ENCODE results near the gene IGSF3. TPM values are rescaled to one million over a fixed set of nuclear protein-coding genes. Genes with fewer than 3 reads are reported as not detected.

IGSF3 gene
- total RNA-seq, 1 donor from 2014 or later, result 43.3 TPM

DNA sequence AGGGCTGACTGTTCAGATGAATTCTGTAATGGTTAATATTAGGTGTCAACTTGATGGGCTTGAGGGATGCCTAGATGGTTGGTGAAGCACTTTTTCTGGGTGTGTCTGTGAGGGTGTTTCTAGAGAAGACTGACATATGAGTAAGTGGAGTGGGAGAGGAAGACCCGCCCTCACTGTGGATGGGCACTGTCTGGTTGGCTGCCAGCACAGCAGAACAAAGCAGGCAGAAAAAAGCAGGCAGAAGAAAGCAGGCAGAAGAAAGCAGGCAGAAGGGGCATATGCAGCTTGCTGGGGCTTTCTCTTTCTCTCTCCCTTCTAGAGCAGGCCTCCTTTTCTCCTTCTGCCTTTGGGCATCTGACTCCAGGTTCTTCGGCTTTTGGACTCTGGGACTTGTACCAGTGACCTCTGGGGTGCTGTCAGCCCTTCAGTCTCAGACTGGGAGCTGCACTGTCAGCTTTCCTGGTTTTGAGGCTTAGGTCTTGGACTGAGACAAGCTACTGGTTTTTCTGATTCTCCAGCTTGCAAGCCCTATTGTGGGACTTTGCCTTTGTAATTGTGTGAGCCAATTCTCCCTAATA, 43.8 kb upstream of the IGSF3 start:
- Mint-ChIP-seq H3K4me1 (ENCODE audit: low read depth) (peaks cover 7% of the 10 kb centered on the region), H3K36me3 (ENCODE audit: insufficient read depth) (no peaks in the 10 kb centered on the region), H3K27ac (no peak overlapping the region), H3K4me3 (ENCODE audit: low read depth) (no peak overlapping the region), H3K27me3 (peaks cover 11% of the 10 kb centered on the region), H3K9me3 (ENCODE audit: low read depth) (no peaks in the 10 kb centered on the region)
- DNase-seq (ENCODE audit: low spot score, unreplicated experiment), result no peak
- TF ChIP-seq, protein P1, sequence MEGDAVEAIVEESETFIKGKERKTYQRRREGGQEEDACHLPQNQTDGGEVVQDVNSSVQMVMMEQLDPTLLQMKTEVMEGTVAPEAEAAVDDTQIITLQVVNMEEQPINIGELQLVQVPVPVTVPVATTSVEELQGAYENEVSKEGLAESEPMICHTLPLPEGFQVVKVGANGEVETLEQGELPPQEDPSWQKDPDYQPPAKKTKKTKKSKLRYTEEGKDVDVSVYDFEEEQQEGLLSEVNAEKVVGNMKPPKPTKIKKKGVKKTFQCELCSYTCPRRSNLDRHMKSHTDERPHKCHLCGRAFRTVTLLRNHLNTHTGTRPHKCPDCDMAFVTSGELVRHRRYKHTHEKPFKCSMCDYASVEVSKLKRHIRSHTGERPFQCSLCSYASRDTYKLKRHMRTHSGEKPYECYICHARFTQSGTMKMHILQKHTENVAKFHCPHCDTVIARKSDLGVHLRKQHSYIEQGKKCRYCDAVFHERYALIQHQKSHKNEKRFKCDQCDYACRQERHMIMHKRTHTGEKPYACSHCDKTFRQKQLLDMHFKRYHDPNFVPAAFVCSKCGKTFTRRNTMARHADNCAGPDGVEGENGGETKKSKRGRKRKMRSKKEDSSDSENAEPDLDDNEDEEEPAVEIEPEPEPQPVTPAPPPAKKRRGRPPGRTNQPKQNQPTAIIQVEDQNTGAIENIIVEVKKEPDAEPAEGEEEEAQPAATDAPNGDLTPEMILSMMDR (IDR thresholded peaks at IDR 0.05; ENCODE audit: unreplicated experiment), result no peak

DNA sequence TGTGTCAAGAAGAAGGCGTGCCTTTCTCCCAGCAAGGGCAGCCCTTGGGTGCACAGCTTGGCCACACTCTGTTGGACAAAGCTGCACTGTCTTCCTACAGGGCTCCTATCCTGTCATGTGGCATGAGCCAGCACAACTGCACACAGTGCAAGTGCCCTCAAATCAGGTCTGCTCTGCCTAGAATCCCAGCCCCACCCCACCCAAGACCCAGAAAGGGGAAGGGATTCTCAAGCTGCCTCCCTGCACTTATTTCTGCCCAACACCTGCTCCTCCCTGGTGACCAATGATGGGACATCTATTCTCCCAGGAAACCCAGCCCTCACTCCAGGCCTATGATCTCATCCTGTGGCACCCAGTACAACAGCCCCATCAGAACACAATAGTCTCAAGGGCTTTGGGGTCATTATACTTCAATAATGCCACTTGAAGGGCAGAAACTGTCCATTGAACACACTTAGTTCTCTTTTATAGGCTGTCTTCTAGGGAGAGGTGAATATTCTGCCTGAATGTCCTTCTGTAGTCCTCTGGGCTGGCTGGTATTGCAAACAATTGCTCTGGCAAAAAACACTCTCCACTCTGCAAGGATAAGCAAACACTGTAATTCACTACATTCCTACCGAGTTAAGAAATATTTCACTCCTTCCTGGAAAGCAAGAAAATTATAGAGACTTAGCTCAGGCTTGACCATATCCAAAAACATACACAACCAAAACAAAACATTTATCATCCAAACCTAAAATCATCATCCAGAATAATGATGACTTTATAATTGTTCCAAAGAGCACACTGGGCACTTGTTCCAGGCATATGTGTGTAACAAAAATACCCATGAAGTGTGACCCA, 43.1 kb upstream of the IGSF3 start:
- H3K4me1 Mint-ChIP-seq (ENCODE audit: low read depth), result peaks cover 7% of the 10 kb centered on the region
- H3K4me3 Mint-ChIP-seq (ENCODE audit: low read depth), result no peak overlapping the region
- H3K9me3 Mint-ChIP-seq (ENCODE audit: low read depth), result no peaks in the 10 kb centered on the region
- DNase-seq (ENCODE audit: low spot score, unreplicated experiment), result no peak
- no peaks in the 10 kb centered on the region for H3K36me3 Mint-ChIP-seq (ENCODE audit: insufficient read depth)
- peaks cover 11% of the 10 kb centered on the region for H3K27me3 Mint-ChIP-seq
- H3K27ac Mint-ChIP-seq, result no peak overlapping the region
- TF ChIP-seq, protein P1 (IDR thresholded peaks at IDR 0.05; ENCODE audit: unreplicated experiment), result no peak

DNA sequence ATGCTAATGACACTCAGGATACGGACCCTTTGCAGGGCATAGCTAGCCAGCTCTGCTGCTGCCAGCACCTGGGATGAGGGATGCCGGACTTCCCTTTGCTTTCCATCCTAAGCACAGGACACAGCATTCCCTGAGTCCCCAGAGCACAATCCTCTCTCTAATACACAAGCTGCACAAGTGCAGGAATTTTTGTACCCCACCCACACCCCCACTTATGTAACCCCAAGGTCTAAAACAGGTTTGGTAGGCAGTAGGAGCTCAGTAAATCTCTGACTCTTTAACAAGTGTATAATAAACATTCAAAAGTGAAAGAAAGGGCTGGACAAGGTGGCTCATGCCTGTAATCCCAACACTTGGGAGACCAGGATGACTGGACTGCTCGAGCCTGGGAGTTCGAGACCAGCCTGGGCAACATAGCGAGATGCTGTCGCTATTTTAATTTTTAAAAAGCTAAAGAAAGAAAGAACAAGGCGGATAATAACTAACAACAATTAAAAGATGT, 42.2 kb upstream of the IGSF3 start:
- Mint-ChIP-seq H3K9me3 (ENCODE audit: low read depth) (no peaks in the 10 kb centered on the region), H3K27ac (no peak overlapping the region), H3K4me3 (ENCODE audit: low read depth) (no peak overlapping the region), H3K36me3 (ENCODE audit: insufficient read depth) (no peaks in the 10 kb centered on the region), H3K4me1 (ENCODE audit: low read depth) (peaks cover 7% of the 10 kb centered on the region), H3K27me3 (peaks cover 11% of the 10 kb centered on the region)
- no peak for DNase-seq (ENCODE audit: low spot score, unreplicated experiment)
- TF ChIP-seq, protein P1 (IDR thresholded peaks at IDR 0.05; ENCODE audit: unreplicated experiment), result no peak

DNA sequence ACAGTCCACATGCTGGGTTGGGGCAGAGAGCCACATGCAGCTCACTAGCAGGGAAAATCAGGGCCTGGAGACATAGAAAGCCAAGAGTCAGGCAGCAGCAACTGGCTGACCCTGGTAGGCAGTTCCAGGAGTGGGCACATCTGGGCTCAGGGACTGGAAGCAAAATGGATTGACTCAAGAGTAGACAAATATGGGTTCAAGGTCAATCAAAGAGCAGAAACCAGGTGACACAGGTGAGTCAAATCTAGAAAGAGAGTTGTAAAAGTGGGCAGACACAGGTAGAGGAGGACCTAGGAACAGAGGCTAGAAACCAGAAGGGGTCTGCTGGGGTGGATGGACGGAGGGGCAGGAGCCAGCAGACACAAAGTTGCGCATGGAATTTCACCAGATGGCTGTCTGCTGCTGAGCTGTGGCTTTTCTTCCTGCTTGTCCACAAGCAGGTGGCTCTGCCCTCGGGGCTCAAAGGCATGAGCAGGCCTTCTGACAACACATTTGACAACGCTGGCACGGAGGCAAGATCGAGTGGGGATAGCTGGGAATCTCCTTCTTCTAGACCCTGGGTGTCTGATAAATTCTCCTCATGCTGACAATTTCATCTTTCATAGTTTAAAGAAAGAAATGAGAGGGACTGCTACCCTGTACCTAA, 40.8 kb upstream of the IGSF3 start:
- H3K4me1 Mint-ChIP-seq (ENCODE audit: low read depth), result peaks cover 7% of the 10 kb centered on the region
- H3K27me3 Mint-ChIP-seq, result peaks cover 11% of the 10 kb centered on the region
- H3K36me3 Mint-ChIP-seq (ENCODE audit: insufficient read depth), result no peaks in the 10 kb centered on the region
- TF ChIP-seq, protein P1 (IDR thresholded peaks at IDR 0.05; ENCODE audit: unreplicated experiment), result no peak
- DNase-seq (ENCODE audit: low spot score, unreplicated experiment), result no peak
- no peaks in the 10 kb centered on the region for H3K9me3 Mint-ChIP-seq (ENCODE audit: low read depth)
- no peak overlapping the region for H3K27ac Mint-ChIP-seq
- no peak overlapping the region for H3K4me3 Mint-ChIP-seq (ENCODE audit: low read depth)

DNA sequence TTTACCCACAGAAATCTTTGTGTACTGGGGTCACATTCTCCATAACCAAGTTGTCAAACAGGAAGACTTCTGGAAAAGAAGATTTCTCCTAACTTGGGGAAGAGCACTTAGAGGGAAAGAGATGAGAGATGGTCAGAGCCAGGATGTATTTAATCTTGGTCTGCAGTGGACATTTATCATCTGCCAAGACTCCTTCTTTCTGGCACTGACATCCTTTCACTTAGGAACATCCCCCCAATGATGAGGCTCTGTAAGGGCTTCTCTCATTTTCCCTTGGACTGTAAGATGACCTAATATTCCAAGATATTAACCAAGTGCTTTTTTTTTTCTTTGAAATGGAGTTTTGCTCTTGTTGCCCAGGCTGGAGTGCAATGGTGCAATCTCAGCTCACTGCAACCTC, 39.3 kb upstream of the IGSF3 start:
- DNase-seq (ENCODE audit: low spot score, unreplicated experiment), result no peak
- Mint-ChIP-seq H3K4me3 (ENCODE audit: low read depth) (no peak overlapping the region), H3K4me1 (ENCODE audit: low read depth) (peaks cover 7% of the 10 kb centered on the region), H3K27ac (no peak overlapping the region), H3K36me3 (ENCODE audit: insufficient read depth) (no peaks in the 10 kb centered on the region), H3K27me3 (peaks cover 11% of the 10 kb centered on the region), H3K9me3 (ENCODE audit: low read depth) (no peaks in the 10 kb centered on the region)
- TF ChIP-seq, protein P1 (IDR thresholded peaks at IDR 0.05; ENCODE audit: unreplicated experiment), result no peak
